ENCODE measurements around the gene IGF2R. TPM values are rescaled to one million over a fixed set of nuclear protein-coding genes. Genes with fewer than 3 reads are reported as not detected.
A peak's percentile ranks its signal among the peaks of the same experiment; 100 is the strongest.

Gene IGF2R
- total RNA-seq, 1 donor from 2014 or later = 144 TPM

DNA sequence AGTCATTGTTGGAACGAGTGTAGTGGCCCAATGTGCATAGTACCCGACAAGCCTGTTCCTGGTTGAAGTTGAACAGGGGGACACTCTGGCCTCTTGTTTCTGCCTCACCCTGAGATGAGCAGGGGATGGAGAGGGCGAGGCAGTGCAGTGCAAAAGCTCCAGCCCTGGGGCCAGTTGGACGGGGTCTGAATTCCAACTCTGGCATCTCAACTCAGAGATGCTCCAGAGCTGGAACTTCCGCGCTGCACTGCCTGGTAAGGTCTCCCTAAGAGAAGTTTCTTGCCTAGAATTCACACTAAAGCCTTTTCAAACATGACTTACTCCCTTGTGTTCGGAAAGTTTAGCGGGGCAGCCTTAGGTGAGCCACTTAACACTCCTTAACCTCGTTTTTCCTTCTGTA lies 80.5 kb downstream of the IGF2R start:
- DNase-seq (ENCODE audit: low spot score, unreplicated experiment) = no peak
- TF ChIP-seq, protein P1, sequence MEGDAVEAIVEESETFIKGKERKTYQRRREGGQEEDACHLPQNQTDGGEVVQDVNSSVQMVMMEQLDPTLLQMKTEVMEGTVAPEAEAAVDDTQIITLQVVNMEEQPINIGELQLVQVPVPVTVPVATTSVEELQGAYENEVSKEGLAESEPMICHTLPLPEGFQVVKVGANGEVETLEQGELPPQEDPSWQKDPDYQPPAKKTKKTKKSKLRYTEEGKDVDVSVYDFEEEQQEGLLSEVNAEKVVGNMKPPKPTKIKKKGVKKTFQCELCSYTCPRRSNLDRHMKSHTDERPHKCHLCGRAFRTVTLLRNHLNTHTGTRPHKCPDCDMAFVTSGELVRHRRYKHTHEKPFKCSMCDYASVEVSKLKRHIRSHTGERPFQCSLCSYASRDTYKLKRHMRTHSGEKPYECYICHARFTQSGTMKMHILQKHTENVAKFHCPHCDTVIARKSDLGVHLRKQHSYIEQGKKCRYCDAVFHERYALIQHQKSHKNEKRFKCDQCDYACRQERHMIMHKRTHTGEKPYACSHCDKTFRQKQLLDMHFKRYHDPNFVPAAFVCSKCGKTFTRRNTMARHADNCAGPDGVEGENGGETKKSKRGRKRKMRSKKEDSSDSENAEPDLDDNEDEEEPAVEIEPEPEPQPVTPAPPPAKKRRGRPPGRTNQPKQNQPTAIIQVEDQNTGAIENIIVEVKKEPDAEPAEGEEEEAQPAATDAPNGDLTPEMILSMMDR (IDR thresholded peaks at IDR 0.05; ENCODE audit: unreplicated experiment) = no peak
- Mint-ChIP-seq H3K27me3 (no peaks in the 10 kb centered on the region), H3K9me3 (ENCODE audit: low read depth) (peaks cover 4% of the 10 kb centered on the region), H3K27ac (no peak overlapping the region), H3K36me3 (ENCODE audit: insufficient read depth) (peaks cover 54% of the 10 kb centered on the region), H3K4me3 (ENCODE audit: low read depth) (no peak overlapping the region), H3K4me1 (ENCODE audit: low read depth) (no peaks in the 10 kb centered on the region)

DNA sequence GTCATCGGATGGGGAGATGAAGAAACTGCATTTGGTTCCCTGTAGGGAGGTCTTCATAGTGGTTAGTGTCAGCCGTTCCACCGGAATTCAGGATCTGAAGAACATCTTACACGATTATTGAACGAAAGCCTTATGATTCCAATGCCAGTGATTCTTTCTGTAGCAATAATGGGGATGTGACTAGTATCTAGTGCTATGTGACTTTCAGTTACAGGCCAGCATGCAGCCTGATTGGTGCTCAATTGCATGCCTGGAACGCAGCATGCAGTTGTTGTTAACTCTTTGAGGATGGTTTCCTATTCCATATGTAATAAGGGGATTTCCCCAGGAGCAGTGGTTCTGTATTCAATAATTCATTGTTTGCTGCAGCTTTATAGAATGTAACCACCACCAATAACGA lies 81.1 kb downstream of the IGF2R start:
- no peak overlapping the region for H3K27ac Mint-ChIP-seq
- H3K4me1 Mint-ChIP-seq (ENCODE audit: low read depth) = no peaks in the 10 kb centered on the region
- peaks cover 56% of the 10 kb centered on the region for H3K36me3 Mint-ChIP-seq (ENCODE audit: insufficient read depth)
- H3K27me3 Mint-ChIP-seq = no peaks in the 10 kb centered on the region
- peaks cover 4% of the 10 kb centered on the region for H3K9me3 Mint-ChIP-seq (ENCODE audit: low read depth)
- TF ChIP-seq, protein P1 (IDR thresholded peaks at IDR 0.05; ENCODE audit: unreplicated experiment) = no peak
- no peak for DNase-seq (ENCODE audit: low spot score, unreplicated experiment)
- no peak overlapping the region for H3K4me3 Mint-ChIP-seq (ENCODE audit: low read depth)

DNA sequence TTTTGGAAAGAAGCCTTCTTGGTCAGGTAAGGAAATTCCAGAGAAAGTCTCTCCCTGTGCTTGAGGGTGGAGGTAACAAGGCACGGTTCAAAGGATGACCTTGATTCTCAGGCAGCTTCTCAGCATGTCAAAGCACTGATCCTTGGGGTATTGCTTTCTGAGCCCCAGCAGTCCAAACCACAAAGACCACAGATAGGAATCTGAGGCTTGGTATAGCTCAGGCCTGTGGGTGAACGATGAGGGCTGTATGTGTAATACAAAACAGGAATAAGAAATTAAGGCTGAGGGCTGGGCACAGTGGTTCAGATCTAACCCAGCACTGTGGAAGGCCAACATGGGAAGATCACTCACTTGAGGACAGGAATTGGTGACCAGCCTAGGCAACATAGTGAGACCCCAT lies 82.5 kb downstream of the IGF2R start:
- no peak overlapping the region for H3K4me3 Mint-ChIP-seq (ENCODE audit: low read depth)
- no peak for DNase-seq (ENCODE audit: low spot score, unreplicated experiment)
- H3K9me3 Mint-ChIP-seq (ENCODE audit: low read depth) = peaks cover 4% of the 10 kb centered on the region
- TF ChIP-seq, protein P1 (IDR thresholded peaks at IDR 0.05; ENCODE audit: unreplicated experiment) = no peak
- no peaks in the 10 kb centered on the region for H3K4me1 Mint-ChIP-seq (ENCODE audit: low read depth)
- no peak overlapping the region for H3K27ac Mint-ChIP-seq
- peaks cover 52% of the 10 kb centered on the region for H3K36me3 Mint-ChIP-seq (ENCODE audit: insufficient read depth)
- H3K27me3 Mint-ChIP-seq = no peaks in the 10 kb centered on the region

DNA sequence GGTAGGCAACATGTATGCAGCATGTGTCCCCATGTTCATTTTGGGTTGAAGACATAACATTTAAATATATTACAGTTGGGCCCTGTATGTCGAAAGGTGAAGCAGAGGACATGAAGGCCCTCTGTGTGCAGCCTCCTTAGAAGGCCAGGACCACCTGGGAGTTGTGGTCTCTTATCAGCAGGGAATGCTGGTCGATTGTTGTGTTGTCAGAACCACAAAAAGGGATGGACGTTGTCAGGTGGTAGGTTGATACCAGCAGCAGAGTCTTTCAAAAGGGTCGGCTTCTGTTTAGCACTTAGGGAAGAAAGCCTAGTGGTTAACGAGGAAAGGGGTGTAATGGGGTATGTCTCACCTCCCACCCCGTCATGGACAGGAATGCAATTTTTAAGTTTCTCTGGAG lies 85.4 kb downstream of the IGF2R start:
- no peak for DNase-seq (ENCODE audit: low spot score, unreplicated experiment)
- Mint-ChIP-seq H3K4me3 (ENCODE audit: low read depth) (no peak overlapping the region), H3K27me3 (no peaks in the 10 kb centered on the region), H3K4me1 (ENCODE audit: low read depth) (no peaks in the 10 kb centered on the region), H3K9me3 (ENCODE audit: low read depth) (peaks cover 4% of the 10 kb centered on the region), H3K36me3 (ENCODE audit: insufficient read depth) (peaks cover 49% of the 10 kb centered on the region), H3K27ac (peak overlapping the region; percentile 69)
- TF ChIP-seq, protein P1 (IDR thresholded peaks at IDR 0.05; ENCODE audit: unreplicated experiment) = no peak

DNA sequence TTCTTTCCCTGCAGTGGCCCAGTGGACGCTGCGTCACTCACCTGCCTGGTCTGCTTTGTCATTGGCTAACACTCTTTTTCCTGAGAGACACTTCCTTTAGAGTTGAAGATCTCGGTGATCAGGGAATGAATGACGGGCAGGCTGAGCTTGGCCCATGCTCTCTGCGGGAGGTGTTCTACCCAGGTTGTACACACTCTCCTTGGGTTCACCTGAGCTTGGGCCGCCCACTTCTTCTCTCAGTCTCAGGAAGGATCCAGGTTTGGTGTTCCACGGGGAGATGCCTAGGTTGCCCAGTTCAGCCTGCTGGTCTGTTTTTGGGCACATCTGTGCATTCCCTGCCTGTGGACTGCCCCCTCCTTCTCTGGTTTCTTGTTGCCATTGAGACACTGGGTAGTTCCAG lies 86.0 kb downstream of the IGF2R start:
- Mint-ChIP-seq H3K27ac (no peak overlapping the region), H3K4me1 (ENCODE audit: low read depth) (no peaks in the 10 kb centered on the region), H3K36me3 (ENCODE audit: insufficient read depth) (peaks cover 45% of the 10 kb centered on the region), H3K4me3 (ENCODE audit: low read depth) (no peak overlapping the region), H3K9me3 (ENCODE audit: low read depth) (peaks cover 4% of the 10 kb centered on the region), H3K27me3 (no peaks in the 10 kb centered on the region)
- DNase-seq (ENCODE audit: low spot score, unreplicated experiment) = no peak
- TF ChIP-seq, protein P1 (IDR thresholded peaks at IDR 0.05; ENCODE audit: unreplicated experiment) = no peak
